Measurements from ENCODE around the gene TMEM215.
"Not testable (repeated sequence)": the region's sequence is repeated elsewhere in the genome, so short reads cannot be mapped to it uniquely, and the experiment has no call there.

TMEM215 gene, protein sequence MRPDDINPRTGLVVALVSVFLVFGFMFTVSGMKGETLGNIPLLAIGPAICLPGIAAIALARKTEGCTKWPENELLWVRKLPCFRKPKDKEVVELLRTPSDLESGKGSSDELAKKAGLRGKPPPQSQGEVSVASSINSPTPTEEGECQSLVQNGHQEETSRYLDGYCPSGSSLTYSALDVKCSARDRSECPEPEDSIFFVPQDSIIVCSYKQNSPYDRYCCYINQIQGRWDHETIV

DNA sequence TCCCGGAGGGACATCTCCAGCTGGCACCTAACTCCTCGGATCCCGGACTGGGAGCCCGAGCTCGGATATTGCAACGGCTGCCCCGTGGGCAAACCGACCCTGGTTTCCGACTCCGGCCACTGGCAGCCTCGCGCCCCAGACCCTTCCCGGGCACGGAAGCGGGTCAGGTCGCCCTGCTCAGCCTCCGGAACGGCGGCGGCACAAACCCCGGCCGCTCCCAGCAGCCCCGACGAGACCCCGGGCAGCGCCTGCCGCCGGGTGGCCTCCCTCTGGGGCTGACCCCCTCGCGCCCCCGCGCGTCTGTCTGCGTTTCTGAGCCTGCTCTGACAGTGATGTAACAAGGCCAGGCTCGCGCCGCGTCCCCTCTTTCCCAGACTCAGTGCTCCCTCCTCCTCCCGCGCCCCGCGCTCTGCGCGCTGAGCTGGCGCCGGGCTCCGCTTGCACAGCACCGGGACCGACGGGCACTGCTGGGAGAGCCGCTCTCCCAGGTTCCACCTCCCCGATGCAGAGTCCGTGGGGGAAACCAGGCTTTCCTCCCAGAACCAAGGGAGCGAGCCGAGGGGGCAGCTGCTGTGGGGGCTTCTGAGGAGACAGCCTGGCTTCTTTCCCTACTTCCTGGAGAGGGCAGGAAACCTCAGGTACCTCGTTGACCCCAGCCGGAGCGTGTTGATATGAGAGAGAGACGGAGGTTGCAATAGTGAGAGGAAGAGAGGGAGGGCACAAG is at the start of gene TMEM215:
Gene TMEM215 (plus strand): TSS at position 373 of the 724 bp plus-strand sequence. CDS start 644 bp downstream, outside the sequence.
- no peak for DNase-seq

DNA sequence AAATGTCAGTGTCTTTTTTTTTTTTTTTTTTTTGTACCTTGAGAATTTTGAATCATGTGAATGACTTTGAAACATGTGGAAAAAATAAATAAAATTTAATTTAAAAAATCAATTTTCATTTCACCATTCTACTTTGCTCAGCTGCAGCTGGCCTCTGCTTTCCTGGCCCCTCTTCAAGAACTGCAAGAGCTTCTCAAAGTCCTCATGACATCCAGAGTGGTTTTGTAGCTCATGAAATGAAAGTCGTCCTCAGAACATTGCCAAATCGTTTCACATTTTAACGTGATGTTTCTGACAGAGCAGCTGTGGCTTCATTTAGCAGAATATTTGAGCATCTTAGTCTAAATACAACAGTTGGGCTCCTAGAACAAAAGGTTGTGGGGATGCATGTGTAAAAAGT is 47.9 kb upstream of the TMEM215 start:
- no peak for DNase-seq

GRCh38 chr9:32737378-32737777 is 46.0 kb upstream of the TMEM215 start:
- DNase-seq, result no peak

- no peak for DNase-seq
Measured at GRCh38 chr9:32738501-32739172, 44.7 kb upstream of the TMEM215 start.

DNA sequence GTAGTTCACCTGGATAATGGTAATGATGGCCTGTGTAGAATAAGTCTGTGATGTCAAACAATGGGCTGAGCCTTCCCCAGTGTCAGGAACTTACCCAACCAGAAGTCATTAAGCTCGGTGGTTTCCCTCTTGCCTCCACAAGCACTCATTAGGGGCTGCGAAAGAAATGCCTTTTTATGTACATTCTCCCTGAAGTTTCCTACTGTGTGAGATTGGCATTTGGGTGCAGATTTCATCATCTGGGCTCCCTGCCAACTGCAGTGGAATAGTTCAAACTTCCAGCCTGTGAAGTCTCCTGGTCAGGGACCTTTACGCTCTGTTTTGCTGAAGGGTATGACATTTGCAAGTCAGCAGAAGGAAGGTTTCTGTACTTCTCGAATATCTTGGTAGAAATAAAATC is 41.6 kb upstream of the TMEM215 start:
- no peak for DNase-seq

DNA sequence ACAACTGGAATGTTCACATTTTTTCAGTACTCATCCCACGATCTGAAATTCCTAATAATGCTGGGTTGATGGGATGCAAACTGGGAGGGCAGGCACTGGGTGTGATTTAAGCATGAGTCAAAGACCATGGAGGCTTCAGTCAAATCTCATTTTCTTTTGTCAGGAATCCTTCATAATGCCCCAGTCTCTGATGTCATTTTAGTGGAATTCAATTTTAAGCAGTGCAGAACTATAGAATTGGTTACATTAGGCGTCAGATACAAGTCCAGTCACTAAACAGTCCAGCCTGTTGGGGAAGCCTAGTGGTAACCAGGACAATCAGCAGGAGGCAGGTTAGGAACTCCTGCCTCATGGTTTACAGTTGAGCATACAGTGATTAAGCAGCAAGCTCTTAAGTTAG is 41.0 kb upstream of the TMEM215 start:
- no peak for DNase-seq

DNA sequence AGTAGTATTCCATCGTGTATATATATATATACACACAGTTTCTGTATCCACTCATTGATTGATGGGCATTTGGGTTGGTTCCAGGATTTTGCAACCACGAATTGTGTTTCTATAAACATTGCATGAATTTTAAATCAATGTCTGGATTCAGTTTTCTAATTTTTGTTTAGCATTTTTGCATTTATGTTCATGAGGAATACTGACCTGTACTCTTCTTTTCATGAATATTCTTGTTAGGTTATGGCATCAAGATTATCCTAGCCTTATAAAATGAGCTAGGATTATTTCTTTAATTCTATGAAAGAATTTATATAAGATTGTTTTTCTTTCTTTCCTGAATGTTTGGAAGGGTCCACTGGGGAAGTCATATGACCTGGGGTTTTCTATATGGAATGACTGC is 35.3 kb upstream of the TMEM215 start:
- DNase-seq, result no peak

DNA sequence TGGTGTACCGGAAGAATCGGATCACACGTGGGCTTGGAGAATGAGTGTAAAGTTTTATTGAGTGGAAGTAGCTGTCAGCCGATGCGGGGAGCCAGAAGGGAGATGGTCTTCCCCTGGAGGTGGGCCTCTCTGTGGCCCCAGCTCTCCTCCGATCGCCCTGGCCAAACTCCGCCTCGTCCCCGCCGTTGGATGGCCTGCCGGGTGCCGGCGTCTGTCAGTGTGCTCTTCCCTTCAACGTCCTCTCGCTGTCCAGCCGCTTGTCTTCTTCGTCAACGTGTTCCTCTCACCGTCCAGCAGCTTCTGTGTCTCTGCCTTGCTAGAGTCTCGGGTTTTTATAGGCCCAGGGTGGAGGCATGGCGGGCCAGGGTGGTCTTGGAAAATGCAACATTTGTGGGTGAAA is 27.6 kb upstream of the TMEM215 start:
- no peak for DNase-seq

DNA sequence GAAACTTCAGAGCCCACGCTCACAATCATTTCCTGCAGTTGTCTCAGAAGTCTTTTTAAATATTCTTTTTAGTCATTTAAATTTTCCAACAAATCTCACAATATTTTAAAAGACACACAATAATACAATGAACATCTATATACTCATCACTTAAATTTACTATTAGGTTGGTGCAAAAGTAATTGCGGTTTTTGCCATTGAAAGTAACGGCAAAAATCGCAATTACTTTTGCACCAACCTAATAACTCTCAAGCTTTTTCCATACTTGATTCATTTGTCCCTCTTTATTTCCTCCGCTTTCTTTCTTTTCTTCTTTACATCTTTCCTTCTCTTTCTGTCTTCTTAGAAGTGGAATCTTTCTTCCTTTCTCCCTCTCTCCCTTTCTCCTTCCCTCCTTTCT is 19.2 kb upstream of the TMEM215 start:
- DNase-seq, result no peak

- no peak for DNase-seq
Measured at GRCh38 chr9:32775283-32775682, 8.1 kb upstream of the TMEM215 start.

GRCh38 chr9:32776201-32776600 is 7.1 kb upstream of the TMEM215 start:
- DNase-seq, result no peak

- DNase-seq, result no peak
Measured at GRCh38 chr9:32782476-32783167, 718 bp upstream of the TMEM215 start.

DNA sequence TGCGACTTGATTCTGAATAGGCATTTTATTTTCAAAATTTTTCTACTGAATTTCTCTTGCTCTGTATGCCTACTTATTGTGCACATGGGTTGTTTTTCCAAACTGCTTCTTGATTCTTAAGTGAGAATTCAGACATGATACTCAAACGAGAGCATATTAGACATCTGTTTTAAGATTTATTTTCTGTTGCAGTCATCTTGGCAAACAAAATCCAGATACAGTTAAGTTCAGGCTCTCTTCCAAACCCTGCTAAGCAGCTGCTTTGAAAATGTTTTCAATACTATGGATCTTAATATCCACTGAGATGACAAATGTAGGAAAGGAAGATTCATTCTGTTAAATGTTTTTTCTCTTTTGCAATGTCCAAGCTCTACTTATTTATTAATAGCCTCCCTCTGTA is 4.5 kb downstream of the TMEM215 start:
- no peak for DNase-seq

DNA sequence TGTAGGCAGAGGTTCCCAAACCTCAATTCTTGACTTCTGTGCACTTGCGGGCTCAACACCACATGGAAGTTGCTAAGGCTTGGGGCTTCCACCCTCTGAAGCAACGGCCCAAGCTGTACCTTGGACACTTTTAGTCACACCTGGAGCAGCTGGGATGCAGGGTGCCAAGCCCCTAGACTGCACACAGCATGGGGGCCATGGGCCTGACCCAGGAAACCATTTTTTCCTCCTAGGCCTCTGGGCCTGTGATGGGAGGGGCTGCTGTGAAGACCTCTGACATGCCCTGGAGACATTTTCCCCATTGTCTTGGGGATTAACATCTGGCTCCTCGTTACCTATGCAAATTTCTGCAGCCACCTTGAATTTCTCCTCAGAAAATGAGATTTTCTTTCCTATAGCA is 12.7 kb downstream of the TMEM215 start:
- not testable (repeated sequence) for DNase-seq

GRCh38 chr9:32801530-32801929 is 18.2 kb downstream of the TMEM215 start:
- DNase-seq, result no peak

GRCh38 chr9:32807217-32807616 is 23.9 kb downstream of the TMEM215 start:
- DNase-seq, result no peak

GRCh38 chr9:32811246-32811645 is 27.9 kb downstream of the TMEM215 start:
- no peak for DNase-seq

DNA sequence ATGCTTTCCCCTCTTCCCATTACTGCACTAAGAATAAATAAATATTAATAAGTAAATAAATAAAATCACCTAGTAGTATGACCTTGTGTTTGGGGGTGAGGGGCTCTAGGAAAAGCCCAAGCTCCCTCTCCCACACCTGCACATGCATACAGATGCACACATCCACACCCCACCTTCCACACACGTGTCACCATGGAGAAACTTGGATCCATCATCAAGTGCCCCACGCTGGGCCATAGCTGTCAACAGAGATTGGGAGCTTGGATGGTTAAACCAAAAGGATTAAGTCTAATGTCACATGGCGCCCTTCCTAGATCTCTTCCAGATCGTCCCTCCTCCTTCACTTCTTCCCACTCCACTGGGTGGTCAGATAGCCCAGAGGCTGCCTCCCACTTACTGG is 37.0 kb downstream of the TMEM215 start:
- DNase-seq, result no peak

- DNase-seq, result no peak
Measured at GRCh38 chr9:32823101-32823500, 39.8 kb downstream of the TMEM215 start.

DNA sequence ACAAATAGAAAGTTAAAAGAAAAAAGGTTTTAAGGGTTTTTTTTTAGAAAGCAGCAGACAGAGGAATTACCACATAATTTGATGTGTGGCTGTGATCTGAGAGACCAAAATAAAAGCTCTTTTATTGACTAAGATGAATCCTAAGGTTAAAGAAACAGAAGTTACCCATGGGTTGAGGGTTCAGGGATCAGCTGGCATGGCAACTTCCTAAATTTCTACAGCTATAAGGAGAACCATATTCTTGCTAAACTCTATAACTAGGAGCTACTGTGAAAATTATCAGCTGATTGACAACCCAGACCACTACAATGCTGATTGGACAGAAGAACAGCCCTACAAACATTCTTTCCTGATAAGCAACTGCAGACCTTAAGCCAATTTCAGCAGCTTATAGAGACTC is 40.2 kb downstream of the TMEM215 start:
- no peak for DNase-seq

GRCh38 chr9:32825203-32825602 is 41.9 kb downstream of the TMEM215 start:
- DNase-seq, result no peak

DNA sequence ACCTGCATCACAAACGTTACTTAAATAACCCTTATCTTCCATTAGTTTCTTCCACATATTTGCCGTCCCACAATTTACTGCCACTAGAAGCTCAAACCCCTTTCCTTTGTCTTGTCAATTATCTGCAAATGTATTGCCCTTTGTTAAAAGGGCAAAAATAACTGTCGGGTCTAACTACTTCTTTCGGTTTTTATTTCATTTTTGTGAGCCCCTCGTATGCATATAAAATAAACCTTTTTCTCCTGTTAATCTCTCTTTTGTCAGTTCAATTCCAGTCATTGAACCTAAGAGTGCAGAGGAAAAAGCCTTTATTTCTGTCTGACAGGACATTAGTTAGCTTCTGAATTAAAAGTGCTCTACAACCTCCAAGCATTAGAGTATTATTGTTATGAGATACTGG is 45.5 kb downstream of the TMEM215 start:
- DNase-seq, result no peak

DNA sequence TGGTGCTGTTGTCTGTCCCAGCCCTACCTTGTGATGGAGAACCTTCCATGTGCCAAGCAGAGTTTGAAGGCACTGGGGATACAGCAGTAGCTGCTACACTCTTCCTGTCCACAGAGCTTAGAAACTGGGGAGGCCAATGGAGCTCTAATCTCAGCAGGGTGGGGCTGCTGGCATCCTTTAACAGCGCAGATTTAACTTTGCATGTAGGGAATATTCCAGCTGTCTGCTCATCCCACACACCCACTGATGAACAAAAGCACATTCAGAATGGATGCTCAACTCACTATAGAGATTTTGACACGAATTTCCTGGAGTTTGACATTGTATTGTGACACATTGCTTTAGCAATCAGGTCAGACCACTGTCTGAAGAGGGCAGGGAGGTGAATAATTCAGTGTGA is 49.0 kb downstream of the TMEM215 start:
- DNase-seq, result no peak
